OCI-LY1 (cell line): Measurements from ENCODE around the gene FCSK.

Source experiments
- CTCF ChIP-seq: fragments of 200-600 bp; sonication (generic), shearing (Covaris generic); IDR thresholded peaks from 2 replicates; pipeline ENCODE4 v1.5.1; 2017; ENCODE audit warnings: mild to moderate bottlenecking, antibody characterized with exemption, low read length, moderate library complexity, mixed read lengths
- EZH2 ChIP-seq: fragments of 200-600 bp; sonication (generic), shearing (Covaris generic); IDR thresholded peaks from 2 replicates; pipeline ENCODE4 v1.8.0; 2017; ENCODE audit warnings: borderline replicate concordance, mixed run types, mild to moderate bottlenecking, antibody characterized with exemption, low read length, moderate library complexity, mixed read lengths

- TF ChIP-seq CTCF (no peak), EZH2 (no peak)
Measured at GRCh38 chr16:70480127-70481105, 26.0 kb downstream of the FCSK start.
